Erythroblast (primary cell): ENCODE results near the gene MAN2A1.

ENCODE experiments used
- DNase-seq, 2 experiments: peaks; one replicate each; lab custom pipeline; 2025; lab: John Stamatoyannopoulos, UW
- GATA1 ChIP-seq: IDR thresholded peaks from 2 replicates; pipeline ENCODE4 v1.6.1; 2011; ENCODE audit warnings: low read depth, mild to moderate bottlenecking, control low read depth, low read length, moderate library complexity
- POLR2A ChIP-seq: IDR thresholded peaks from 2 replicates; pipeline ENCODE4 v1.6.1; 2011; ENCODE audit warnings: mild to moderate bottlenecking, low read length

The MAN2A1 gene

GRCh38 chr5:109691996-109692395, 2.3 kb downstream of the MAN2A1 start:
- TF ChIP-seq GATA1, result no peak
- TF ChIP-seq POLR2A, result no peak
- peak; percentile 19 to 59 for DNase-seq

GRCh38 chr5:109692852-109693251, 3.1 kb downstream of the MAN2A1 start:
- TF ChIP-seq POLR2A, result no peak
- no peak for TF ChIP-seq GATA1
- DNase-seq, result peak; percentile 29 to 49

GRCh38 chr5:109693535-109694400, 4.0 kb downstream of the MAN2A1 start:
- no peak for TF ChIP-seq GATA1
- TF ChIP-seq POLR2A, result no peak
- DNase-seq, result peak; percentile 10 to 60

GRCh38 chr5:109694451-109694891, 4.7 kb downstream of the MAN2A1 start:
- DNase-seq, result no peak
- TF ChIP-seq GATA1, result no peak
- TF ChIP-seq POLR2A, result no peak

GRCh38 chr5:109695005-109695926, 5.5 kb downstream of the MAN2A1 start:
- TF ChIP-seq POLR2A (no peak), GATA1 (no peak)
- peak; percentile 56 to 77 for DNase-seq

GRCh38 chr5:109697339-109697738, 7.6 kb downstream of the MAN2A1 start:
- TF ChIP-seq POLR2A, result no peak
- no peak for TF ChIP-seq GATA1
- peak; percentile 38 to 39 for DNase-seq

GRCh38 chr5:109700516-109701153, 10.9 kb downstream of the MAN2A1 start:
- TF ChIP-seq POLR2A (no peak), GATA1 (no peak)

GRCh38 chr5:109701252-109701651, 11.5 kb downstream of the MAN2A1 start:
- TF ChIP-seq POLR2A (no peak), GATA1 (no peak)
- peak in 1 of 2 experiments; percentile 39 for DNase-seq

More at GRCh38 chr5:109700516-109701153, 10.9 kb downstream of the MAN2A1 start:
- peak in 1 of 2 experiments; percentile 31 for DNase-seq

- TF ChIP-seq POLR2A (peak; percentile 37), GATA1 (no peak)
- DNase-seq, result peak; percentile 80 to 82
Observed at GRCh38 chr5:109701792-109702191, 12.1 kb downstream of the MAN2A1 start.

- TF ChIP-seq POLR2A (no peak), GATA1 (no peak)
- peak; percentile 81 to 89 for DNase-seq
Observed at GRCh38 chr5:109703166-109703565, 13.4 kb downstream of the MAN2A1 start.

GRCh38 chr5:109703829-109704228, 14.1 kb downstream of the MAN2A1 start:
- peak; percentile 94 to 97 for DNase-seq
- peak; percentile 46 for TF ChIP-seq GATA1
- peak; percentile 46 for TF ChIP-seq POLR2A

GRCh38 chr5:109704282-109704952, 14.7 kb downstream of the MAN2A1 start:
- peak; percentile 26 to 56 for DNase-seq
- no peak for TF ChIP-seq POLR2A
- no peak for TF ChIP-seq GATA1

GRCh38 chr5:109705596-109705995, 15.9 kb downstream of the MAN2A1 start:
- TF ChIP-seq GATA1, result no peak
- TF ChIP-seq POLR2A, result no peak

More at GRCh38 chr5:109705596-109705995, 15.9 kb downstream of the MAN2A1 start:
- no peak for DNase-seq
